HUES48 (cell line): ENCODE measurements around the gene FAM20C.

Source experiments
- H3K27ac ChIP-seq: one replicate; pipeline ENCODE4 v1.7.0; 2013; ENCODE audit warnings: low read depth, low read length, inconsistent platforms
- H3K27me3 ChIP-seq: 2 replicates; pipeline ENCODE4 v1.6.1; 2013; ENCODE audit warnings: mild to moderate bottlenecking, low read length; ENCODE audit not compliant: control insufficient read depth, insufficient read depth
- H3K36me3 ChIP-seq: 2 replicates; pipeline ENCODE4 v1.6.1; 2013; ENCODE audit warnings: low read length; ENCODE audit not compliant: control insufficient read depth, insufficient read depth
- H3K4me1 ChIP-seq: 2 replicates; pipeline ENCODE4 v1.6.1; 2013; ENCODE audit warnings: mild to moderate bottlenecking, low read length; ENCODE audit not compliant: control insufficient read depth, insufficient read depth
- H3K4me3 ChIP-seq: 2 replicates; pipeline ENCODE4 v1.5.1; 2013; ENCODE audit warnings: mild to moderate bottlenecking, low read depth, low read length
- H3K9ac ChIP-seq: 2 replicates; pipeline ENCODE4 v1.6.1; 2013; ENCODE audit warnings: mild to moderate bottlenecking, low read depth, low read length, moderate library complexity
- H3K9me3 ChIP-seq: 2 replicates; pipeline ENCODE4 v1.6.1; 2013; ENCODE audit warnings: low read length; ENCODE audit not compliant: control insufficient read depth, insufficient read depth

The FAM20C gene

GRCh38 chr7:232410-233248 lies 40.3 kb downstream of the FAM20C start:
- peaks cover 5% of the 10 kb centered on the region; the same call in 1 of the 2 replicates for H3K36me3 ChIP-seq
- peaks cover 3% of the 10 kb centered on the region; the same call in 1 of the 2 replicates for H3K4me1 ChIP-seq

GRCh38 chr7:233249-234035 lies 41.1 kb downstream of the FAM20C start:
- peaks cover 3% of the 10 kb centered on the region; the same call in 1 of the 2 replicates for H3K4me1 ChIP-seq
- H3K4me3 ChIP-seq: no peak overlapping the region
- H3K9me3 ChIP-seq: peaks cover 3% of the 10 kb centered on the region; the same call in 1 of the 2 replicates
- no peak overlapping the region for H3K9ac ChIP-seq
- no peaks in the 10 kb centered on the region for H3K27me3 ChIP-seq
- no peak overlapping the region for H3K27ac ChIP-seq
- H3K36me3 ChIP-seq: peaks cover 5% of the 10 kb centered on the region; the same call in 1 of the 2 replicates

More at GRCh38 chr7:232410-233248, 40.3 kb downstream of the FAM20C start:
- no peak overlapping the region for H3K9ac ChIP-seq
- H3K27me3 ChIP-seq: no peaks in the 10 kb centered on the region
- peaks cover 3% of the 10 kb centered on the region; the same call in 1 of the 2 replicates for H3K9me3 ChIP-seq
- H3K4me3 ChIP-seq: no peak overlapping the region
- H3K27ac ChIP-seq: no peak overlapping the region

- H3K4me3 ChIP-seq: no peak overlapping the region
- no peaks in the 10 kb centered on the region for H3K27me3 ChIP-seq
- peaks cover 3% of the 10 kb centered on the region; the same call in 1 of the 2 replicates for H3K9me3 ChIP-seq
- peaks cover 5% of the 10 kb centered on the region; the same call in 1 of the 2 replicates for H3K36me3 ChIP-seq
- H3K27ac ChIP-seq: no peak overlapping the region
- H3K4me1 ChIP-seq: peaks cover 3% of the 10 kb centered on the region; the same call in 1 of the 2 replicates
- no peak overlapping the region for H3K9ac ChIP-seq
Observed at GRCh38 chr7:234051-234707, 41.8 kb downstream of the FAM20C start.

- Histone ChIP-seq H3K9me3 (peaks cover 3% of the 10 kb centered on the region; the same call in 1 of the 2 replicates), H3K36me3 (peaks cover 5% of the 10 kb centered on the region; the same call in 1 of the 2 replicates), H3K9ac (no peak overlapping the region), H3K4me3 (no peak overlapping the region), H3K27me3 (no peaks in the 10 kb centered on the region), H3K27ac (no peak overlapping the region), H3K4me1 (peaks cover 3% of the 10 kb centered on the region; the same call in 1 of the 2 replicates)
Observed at GRCh38 chr7:234708-235553, 42.6 kb downstream of the FAM20C start.

- no peak overlapping the region for H3K9ac ChIP-seq
- peaks cover 3% of the 10 kb centered on the region; the same call in 1 of the 2 replicates for H3K4me1 ChIP-seq
Observed at GRCh38 chr7:235576-236395, 43.4 kb downstream of the FAM20C start.

GRCh38 chr7:236967-237366 lies 44.6 kb downstream of the FAM20C start:
- Histone ChIP-seq H3K4me1 (peaks cover 3% of the 10 kb centered on the region; the same call in 1 of the 2 replicates), H3K27ac (no peak overlapping the region), H3K9me3 (peaks cover 3% of the 10 kb centered on the region; the same call in 1 of the 2 replicates), H3K36me3 (peaks cover 5% of the 10 kb centered on the region; the same call in 1 of the 2 replicates), H3K4me3 (no peak overlapping the region), H3K9ac (no peak overlapping the region), H3K27me3 (no peaks in the 10 kb centered on the region)

More at GRCh38 chr7:235576-236395, 43.4 kb downstream of the FAM20C start:
- H3K27ac ChIP-seq: no peak overlapping the region
- peaks cover 5% of the 10 kb centered on the region; the same call in 1 of the 2 replicates for H3K36me3 ChIP-seq
- no peaks in the 10 kb centered on the region for H3K27me3 ChIP-seq
- H3K9me3 ChIP-seq: peaks cover 3% of the 10 kb centered on the region; the same call in 1 of the 2 replicates
- no peak overlapping the region for H3K4me3 ChIP-seq

- H3K27ac ChIP-seq: no peak overlapping the region
- H3K27me3 ChIP-seq: no peaks in the 10 kb centered on the region
- H3K9me3 ChIP-seq: peaks cover 3% of the 10 kb centered on the region; the same call in 1 of the 2 replicates
- H3K36me3 ChIP-seq: peaks cover 5% of the 10 kb centered on the region; the same call in 1 of the 2 replicates
- peaks cover 3% of the 10 kb centered on the region; the same call in 1 of the 2 replicates for H3K4me1 ChIP-seq
- no peak overlapping the region for H3K9ac ChIP-seq
- H3K4me3 ChIP-seq: no peak overlapping the region
Observed at GRCh38 chr7:237385-237784, 45.0 kb downstream of the FAM20C start.

- H3K9me3 ChIP-seq: peaks cover 3% of the 10 kb centered on the region; the same call in 1 of the 2 replicates
- H3K9ac ChIP-seq: no peak overlapping the region
- no peaks in the 10 kb centered on the region for H3K27me3 ChIP-seq
- no peaks in the 10 kb centered on the region for H3K4me1 ChIP-seq
- H3K36me3 ChIP-seq: peaks cover 3% of the 10 kb centered on the region; the same call in 1 of the 2 replicates
- no peak overlapping the region for H3K27ac ChIP-seq
- no peak overlapping the region for H3K4me3 ChIP-seq
Observed at GRCh38 chr7:240146-240676, 47.8 kb downstream of the FAM20C start.

- H3K4me1 ChIP-seq: no peaks in the 10 kb centered on the region
- H3K9me3 ChIP-seq: peaks cover 3% of the 10 kb centered on the region; the same call in 1 of the 2 replicates
- H3K27me3 ChIP-seq: no peaks in the 10 kb centered on the region
- H3K36me3 ChIP-seq: peaks cover 3% of the 10 kb centered on the region; the same call in 1 of the 2 replicates
- no peak overlapping the region for H3K9ac ChIP-seq
- no peak overlapping the region for H3K4me3 ChIP-seq
- H3K27ac ChIP-seq: no peak overlapping the region
Observed at GRCh38 chr7:240887-241421, 48.6 kb downstream of the FAM20C start.
